Forelimb muscle (tissue), 1 donor: ENCODE results near the gene ADAD1. TPM values are rescaled to one million over a fixed set of nuclear protein-coding genes. Genes with fewer than 3 reads are reported as not detected.

ENCODE experiments used
- DNase-seq: peaks from one replicate; pipeline ENCODE4 v3.0.0-alpha.2; 2013; ENCODE audit warnings: low read depth
- polyA plus RNA-seq: library from polyadenylated mRNA; unstranded; fragments of 120-200 nt; gene quantifications from one replicate; pipeline ENCODE4 v1.2.1, GENCODE V29; 2013; ENCODE audit not compliant: insufficient read length

The ADAD1 gene
- polyA plus RNA-seq, 1 donor, result not detected

DNA sequence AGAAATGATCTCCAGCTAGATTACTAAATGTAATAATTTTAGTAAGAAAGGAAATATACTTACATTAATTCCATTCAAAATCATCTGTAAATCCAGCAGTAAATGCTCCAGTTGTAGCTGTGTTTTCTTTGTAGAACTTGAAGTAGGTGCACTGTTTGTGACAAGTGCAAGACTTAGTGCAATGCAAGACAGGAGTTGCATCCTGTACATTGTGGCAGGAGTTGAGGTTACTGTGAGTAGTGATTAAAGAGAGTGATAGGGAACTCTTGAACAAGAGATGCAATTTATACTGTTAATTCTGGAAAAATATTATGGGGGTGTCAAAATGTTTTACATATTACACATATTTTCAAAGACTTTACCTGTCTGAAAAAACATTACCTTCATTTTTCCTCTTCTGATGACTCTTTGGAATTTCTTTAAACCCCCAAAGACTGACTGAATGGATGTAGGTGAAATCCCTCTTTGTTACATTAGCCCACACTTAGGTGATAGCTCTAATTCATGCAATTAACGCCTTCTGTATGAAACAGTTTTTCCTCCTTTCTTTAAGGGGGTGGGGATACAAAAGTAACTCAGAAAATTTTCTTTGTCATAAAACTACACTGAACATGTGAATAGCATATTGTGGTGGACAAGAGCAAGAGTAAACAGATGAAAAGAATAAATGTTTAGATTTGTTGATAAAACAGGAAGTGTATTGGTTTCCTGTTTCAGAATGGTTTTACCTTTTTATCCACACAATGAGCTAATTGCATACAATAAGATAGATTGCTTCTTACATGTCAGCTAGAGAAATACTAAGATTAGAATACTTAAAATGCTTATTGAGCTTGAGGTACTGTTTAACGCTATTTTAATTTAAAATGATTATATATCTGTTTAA, 77.7 kb downstream of the ADAD1 start, which contains the start of gene IL2:
IL2 (minus strand) TSS at position 495 of the 886 bp plus-strand sequence; CDS start at position 210, 285 bp downstream.
- no peak for DNase-seq

DNA sequence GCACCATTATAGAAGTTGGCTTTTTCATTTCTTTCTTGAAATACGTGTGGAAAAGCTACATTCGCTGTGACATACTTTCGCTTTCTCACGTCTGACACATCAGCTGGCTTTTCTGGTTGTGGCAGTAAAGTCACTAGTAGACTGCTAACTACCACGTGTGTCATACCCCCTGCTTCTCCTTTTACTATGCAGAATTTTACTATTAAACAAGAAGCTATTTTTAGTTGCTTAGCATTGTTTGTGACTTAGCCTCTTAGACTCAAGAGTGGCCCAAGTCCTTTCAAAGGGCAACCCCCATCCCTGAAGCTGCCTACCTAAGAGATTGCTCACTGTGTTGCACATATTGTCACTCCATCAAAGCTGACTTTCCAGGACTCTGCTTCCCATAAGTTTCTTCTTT, 79.8 kb downstream of the ADAD1 start:
- DNase-seq, result no peak

- no peak for DNase-seq
Measured at GRCh38 chr4:122469457-122469856, 90.6 kb downstream of the ADAD1 start.

- no peak for DNase-seq
Measured at GRCh38 chr4:122475233-122475632, 96.4 kb downstream of the ADAD1 start.

DNA sequence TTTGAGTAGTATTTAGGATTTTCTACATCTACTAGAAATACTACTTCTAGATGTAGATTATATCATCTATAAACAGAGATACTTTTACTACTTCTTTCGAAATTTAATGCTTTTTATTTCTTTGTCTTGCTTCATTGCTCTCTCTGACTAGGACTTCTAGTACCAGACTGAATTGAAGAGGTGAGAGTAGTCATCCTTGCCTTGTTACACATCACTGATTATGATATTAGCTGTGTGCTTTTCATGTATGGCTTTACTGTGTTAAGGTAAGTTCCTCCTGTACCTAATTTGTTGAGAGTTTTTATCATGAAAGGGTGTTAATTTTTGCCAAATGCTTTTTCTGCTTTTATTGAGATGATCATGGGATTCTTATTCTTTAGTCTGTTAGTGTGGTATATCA, 97.3 kb downstream of the ADAD1 start:
- DNase-seq, result no peak

- no peak for DNase-seq
Measured at GRCh38 chr4:122476745-122477144, 97.9 kb downstream of the ADAD1 start.

Other genes with a start within 250 kb of the ADAD1 start
- 43.8 TPM for gene BLTP1, start 226.7 kb upstream of the ADAD1 start, polyA plus RNA-seq
- not detected for gene IL2, start 77.7 kb downstream of the ADAD1 start, polyA plus RNA-seq
- not detected for gene IL21, start 242.1 kb downstream of the ADAD1 start, polyA plus RNA-seq